Endodermal cell (in vitro differentiated cells): Measurements from ENCODE around the gene CNTNAP5. TPM values are rescaled to one million over a fixed set of nuclear protein-coding genes. Genes with fewer than 3 reads are reported as not detected.

ENCODE experiments used
- DNase-seq: peaks from one replicate; pipeline ENCODE4 v3.0.0-alpha.2; 2017
- H3K27ac ChIP-seq: 2 replicates; pipeline ENCODE4 v1.5.1; 2013; ENCODE audit warnings: mild to moderate bottlenecking, low read depth, low read length, moderate library complexity
- H3K27me3 ChIP-seq: 2 replicates; pipeline ENCODE4 v1.6.1; 2013; ENCODE audit warnings: mild to moderate bottlenecking, low read length, moderate library complexity; ENCODE audit not compliant: insufficient read depth, control insufficient read depth, poor library complexity, severe bottlenecking
- H3K36me3 ChIP-seq: 2 replicates; pipeline ENCODE4 v1.7.0; 2013; ENCODE audit warnings: mild to moderate bottlenecking, low read length, moderate library complexity; ENCODE audit not compliant: control insufficient read depth, insufficient read depth
- H3K4me1 ChIP-seq: one replicate; pipeline ENCODE4 v1.7.0; 2013; ENCODE audit warnings: low read length; ENCODE audit not compliant: control insufficient read depth, insufficient read depth
- H3K4me3 ChIP-seq: 2 replicates; pipeline ENCODE4 v1.5.1; 2013; ENCODE audit warnings: mild to moderate bottlenecking, low read length, moderate library complexity
- H3K9ac ChIP-seq: 2 replicates; pipeline ENCODE4 v1.6.1; 2013; ENCODE audit warnings: mild to moderate bottlenecking, low read length, moderate library complexity; ENCODE audit not compliant: poor library complexity, severe bottlenecking; ENCODE audit errors: extremely low read depth
- H3K9me3 ChIP-seq: 2 replicates; pipeline ENCODE4 v1.6.1; 2013; ENCODE audit warnings: mild to moderate bottlenecking, low read length, moderate library complexity; ENCODE audit not compliant: control insufficient read depth
- H3K27ac Mint-ChIP-seq: 2 replicates; pipeline ENCODE4 v1.8.0; 2020; ENCODE audit warnings: mixed read lengths
- H3K27me3 Mint-ChIP-seq: 2 replicates; pipeline ENCODE4 v1.8.0; 2021; ENCODE audit warnings: mild to moderate bottlenecking, mixed read lengths; ENCODE audit not compliant: insufficient read depth
- H3K36me3 Mint-ChIP-seq: 2 replicates; pipeline ENCODE4 v1.8.0; 2020; ENCODE audit warnings: low read depth, mixed read lengths
- H3K4me1 Mint-ChIP-seq: 2 replicates; pipeline ENCODE4 v1.8.0; 2020; ENCODE audit warnings: mixed read lengths
- H3K4me3 Mint-ChIP-seq: 2 replicates; pipeline ENCODE4 v1.8.0; 2020; ENCODE audit warnings: mild to moderate bottlenecking, moderate library complexity, mixed read lengths
- H3K9me3 Mint-ChIP-seq: 2 replicates; pipeline ENCODE4 v1.8.0; 2020; ENCODE audit warnings: mild to moderate bottlenecking, mixed read lengths
- WGBS, 2 experiments: methylation state at CpG; one replicate each; pipeline versions ENCODE4 v1.1.5 to v1.1.7; 2013; ENCODE audit warnings: missing lambda C conversion rate in 2 of 2, mixed read lengths in 1 of 2; ENCODE audit not compliant: insufficient coverage in 1 of 2, insufficient read length in 1 of 2; 5-methylcytosine and 5-hydroxymethylcytosine counted together
- total RNA-seq, 2 donors: library from RNA; stranded (reverse); fragmentation: NEBNext Ultra II Directional in 1 of 2; extraction: Animal tissue kit (Norgen Biotek cat#: 25700) in 1 of 2; gene quantifications; 2 replicates in 1 of 2; 3 replicates in 1 of 2; pipeline ENCODE4 v1.2.1, GENCODE V29; 2021
- TF ChIP-seq, protein P1 (sequence below): fragments of 200-600 bp; sonication (generic); conservative IDR thresholded peaks from 2 replicates; pipeline ENCODE4 v1.5.0; 2021; ENCODE audit warnings: antibody characterized with exemption, mild to moderate bottlenecking

CNTNAP5 gene
- total RNA-seq, 2 donors from 2014 or later: 0.70 to 4.4 TPM

DNA sequence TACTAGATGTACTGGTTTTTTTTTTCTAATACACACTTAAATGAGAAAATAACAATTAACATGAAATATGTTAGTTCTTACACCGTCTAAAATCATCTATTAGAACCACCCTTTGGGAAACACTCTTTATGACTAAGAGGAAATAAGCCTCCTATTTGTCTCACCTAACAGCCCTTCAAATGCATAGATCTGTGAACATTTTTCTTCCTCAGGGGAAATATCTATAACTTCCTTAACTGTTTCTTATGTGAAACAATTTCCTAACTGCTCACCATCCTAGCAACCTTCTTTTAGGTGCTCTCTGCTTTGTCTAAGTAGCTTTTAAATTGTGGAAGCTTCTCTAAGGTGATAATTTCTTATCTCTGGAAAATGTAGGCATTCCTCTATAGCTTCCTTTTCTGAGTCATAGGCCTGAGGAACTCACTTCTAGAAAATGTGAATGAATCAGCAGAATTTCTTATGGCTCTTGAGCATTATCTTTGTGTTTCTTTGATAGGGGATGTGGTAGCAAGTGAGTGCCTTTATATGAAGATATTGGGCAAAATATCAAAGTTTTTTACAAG, 56.1 kb downstream of the CNTNAP5 start:
- no peak overlapping the region for H3K9ac ChIP-seq
- H3K36me3 ChIP-seq: no peaks in the 10 kb centered on the region
- Mint-ChIP-seq H3K9me3 (peaks cover 3% of the 10 kb centered on the region), H3K27ac (no peak overlapping the region), H3K4me3 (no peak overlapping the region), H3K27me3 (no peaks in the 10 kb centered on the region), H3K4me1 (peaks cover 18% of the 10 kb centered on the region), H3K36me3 (no peaks in the 10 kb centered on the region)
- H3K27me3 ChIP-seq: no peaks in the 10 kb centered on the region
- peaks cover 8% of the 10 kb centered on the region for H3K4me1 ChIP-seq
- no peak for DNase-seq
- TF ChIP-seq, protein P1, sequence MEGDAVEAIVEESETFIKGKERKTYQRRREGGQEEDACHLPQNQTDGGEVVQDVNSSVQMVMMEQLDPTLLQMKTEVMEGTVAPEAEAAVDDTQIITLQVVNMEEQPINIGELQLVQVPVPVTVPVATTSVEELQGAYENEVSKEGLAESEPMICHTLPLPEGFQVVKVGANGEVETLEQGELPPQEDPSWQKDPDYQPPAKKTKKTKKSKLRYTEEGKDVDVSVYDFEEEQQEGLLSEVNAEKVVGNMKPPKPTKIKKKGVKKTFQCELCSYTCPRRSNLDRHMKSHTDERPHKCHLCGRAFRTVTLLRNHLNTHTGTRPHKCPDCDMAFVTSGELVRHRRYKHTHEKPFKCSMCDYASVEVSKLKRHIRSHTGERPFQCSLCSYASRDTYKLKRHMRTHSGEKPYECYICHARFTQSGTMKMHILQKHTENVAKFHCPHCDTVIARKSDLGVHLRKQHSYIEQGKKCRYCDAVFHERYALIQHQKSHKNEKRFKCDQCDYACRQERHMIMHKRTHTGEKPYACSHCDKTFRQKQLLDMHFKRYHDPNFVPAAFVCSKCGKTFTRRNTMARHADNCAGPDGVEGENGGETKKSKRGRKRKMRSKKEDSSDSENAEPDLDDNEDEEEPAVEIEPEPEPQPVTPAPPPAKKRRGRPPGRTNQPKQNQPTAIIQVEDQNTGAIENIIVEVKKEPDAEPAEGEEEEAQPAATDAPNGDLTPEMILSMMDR: no peak
- H3K9me3 ChIP-seq: peaks cover 12% of the 10 kb centered on the region
- no peak overlapping the region for H3K27ac ChIP-seq
- 95% methylated on average over 1 of the region's 1 CpG; no CpG with 5 or more reads in 1 of the 2 experiments for WGBS, 2 experiments
- no peak overlapping the region for H3K4me3 ChIP-seq

DNA sequence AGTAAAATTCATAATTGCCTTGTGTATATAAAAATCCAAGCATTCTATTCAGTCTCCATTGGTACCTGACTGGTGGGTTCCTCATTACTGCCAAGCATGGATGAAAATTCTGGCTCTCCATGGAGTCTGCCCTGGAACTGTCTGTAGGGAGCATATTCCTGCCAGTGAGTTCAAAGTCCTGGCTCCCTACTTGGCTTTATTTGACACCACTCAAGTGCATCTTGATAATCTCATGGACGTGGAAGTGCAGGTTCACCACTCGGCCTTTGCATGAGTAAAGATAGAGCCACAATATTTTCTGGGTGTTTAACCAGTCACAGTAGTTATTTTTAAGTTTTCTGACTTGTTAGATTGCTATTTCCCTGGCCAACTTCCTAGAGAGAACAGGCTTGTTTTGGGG, 63.5 kb downstream of the CNTNAP5 start:
- no peaks in the 10 kb centered on the region for H3K36me3 ChIP-seq
- DNase-seq: no peak
- 80 to 94% methylated on average over 2 of the region's 2 CpGs for WGBS, 2 experiments
- no peaks in the 10 kb centered on the region for H3K36me3 Mint-ChIP-seq
- peaks cover 40% of the 10 kb centered on the region for H3K4me1 Mint-ChIP-seq
- H3K27me3 ChIP-seq: no peaks in the 10 kb centered on the region
- peaks cover 14% of the 10 kb centered on the region for H3K9me3 ChIP-seq
- no peak overlapping the region for H3K4me3 ChIP-seq
- no peak overlapping the region for H3K4me3 Mint-ChIP-seq
- TF ChIP-seq, protein P1: no peak
- H3K4me1 ChIP-seq: peaks cover 8% of the 10 kb centered on the region
- H3K9ac ChIP-seq: no peak overlapping the region
- no peak overlapping the region for H3K27ac Mint-ChIP-seq
- no peaks in the 10 kb centered on the region for H3K27me3 Mint-ChIP-seq
- peaks cover 11% of the 10 kb centered on the region for H3K9me3 Mint-ChIP-seq
- no peak overlapping the region for H3K27ac ChIP-seq

DNA sequence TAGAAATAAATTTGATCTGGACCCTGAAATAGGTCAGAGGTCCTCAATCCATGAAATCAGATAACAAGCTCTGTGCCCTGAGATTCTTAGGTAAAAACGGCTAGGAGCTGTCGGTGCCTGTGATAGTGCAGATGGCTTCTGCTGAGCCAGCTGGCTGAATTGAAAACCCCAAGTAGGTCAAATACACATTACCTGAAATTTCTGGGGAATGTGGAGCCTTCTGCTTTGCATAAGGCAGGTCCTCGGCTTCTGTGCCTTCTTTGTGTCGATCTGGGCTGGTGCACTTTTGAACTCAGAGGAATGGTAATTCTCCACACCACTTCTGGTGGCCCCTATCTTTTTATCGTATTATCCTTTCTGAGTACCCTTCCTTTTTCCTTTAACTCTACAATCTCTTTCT, 66.6 kb downstream of the CNTNAP5 start:
- Histone ChIP-seq H3K9me3 (peaks cover 7% of the 10 kb centered on the region), H3K4me3 (no peak overlapping the region), H3K27ac (no peak overlapping the region), H3K27me3 (no peaks in the 10 kb centered on the region), H3K9ac (no peak overlapping the region), H3K4me1 (peaks cover 8% of the 10 kb centered on the region), H3K36me3 (no peaks in the 10 kb centered on the region)
- Mint-ChIP-seq H3K4me1 (peaks cover 40% of the 10 kb centered on the region), H3K27ac (no peak overlapping the region), H3K9me3 (peaks cover 6% of the 10 kb centered on the region), H3K36me3 (no peaks in the 10 kb centered on the region), H3K4me3 (no peak overlapping the region), H3K27me3 (no peaks in the 10 kb centered on the region)
- DNase-seq: no peak
- TF ChIP-seq, protein P1: no peak
- WGBS, 2 experiments: 81 to 88% methylated on average over 4 to 5 of the region's 5 CpGs
